A549 (cell line): ENCODE data around the gene TRIM24. TPM values are rescaled to one million over a fixed set of nuclear protein-coding genes. Genes with fewer than 3 reads are reported as not detected.
"Not testable (repeated sequence)": the region's sequence is repeated elsewhere in the genome, so short reads cannot be mapped to it uniquely, and the experiment has no call there.

ENCODE experiments used
- ATAC-seq, 2 experiments: fragments of 200-7000 bp in 1 of 2; fragments of >200 bp in 1 of 2; cut with Nextera tagmentation in 1 of 2; cut with Tn5 transposase in 1 of 2; 3 replicates each; pipeline versions ENCODE4 v1.8.0 to v1.9.1; 2018 to 2020; ENCODE audit warnings: mild to moderate bottlenecking in 1 of 2, moderate library complexity in 1 of 2
- CTCF ChIA-PET: fragments of 300-600 bp; sonication (Branson Sonifier 250); formaldehyde crosslinking; extraction: SDS; loops from one replicate; lab custom pipeline; 2021; ENCODE audit warnings: antibody characterized with exemption, inconsistent platforms; lab: Yijun Ruan, JAX
- POLR2A ChIA-PET: fragments of 350-600 bp; formaldehyde crosslinking; extraction: SDS; loops from one replicate; lab custom pipeline; 2021; ENCODE audit warnings: antibody characterized with exemption, inconsistent platforms; lab: Yijun Ruan, JAX
- DNase-seq, 2 experiments: peaks; one replicate each; pipeline versions ENCODE4 v3.0.0 to v3.0.0-alpha.2; 2011 to 2016; ENCODE audit warnings: low read depth in 1 of 2, low spot score in 1 of 2
- FAIRE-seq: peaks from 2 replicates; lab custom pipeline; 2011; peaks lifted over from hg19 to GRCh38; lab: Jason Lieb, UNC
- H3K27ac ChIP-seq, 2 experiments: fragments of >200 bp; sonication (Bioruptor Twin); formaldehyde crosslinking; 3 replicates each; pipeline ENCODE4 v1.5.1; 2016 to 2017
- H3K4me1 ChIP-seq: fragments of >200 bp; sonication (Bioruptor Twin); formaldehyde crosslinking; 3 replicates; pipeline ENCODE4 v1.6.1; 2016
- H3K4me2 ChIP-seq: fragments of >200 bp; sonication (Bioruptor Twin); formaldehyde crosslinking; 3 replicates; pipeline ENCODE4 v1.6.1; 2016
- H3K4me3 ChIP-seq: fragments of >200 bp; sonication (Bioruptor Twin); formaldehyde crosslinking; 3 replicates; pipeline ENCODE4 v1.5.1; 2016
- H3K9me3 ChIP-seq: fragments of >200 bp; sonication (Bioruptor Twin); formaldehyde crosslinking; 3 replicates; pipeline ENCODE4 v1.6.1; 2016
- ATOH8 ChIP-seq: fragments of 250-450 bp; sonication (Bioruptor Pico); IDR thresholded peaks from 2 replicates; pipeline ENCODE4 v1.5.0; 2020; ENCODE audit warnings: low read depth, mild to moderate bottlenecking, moderate library complexity
- BHLHE40 ChIP-seq: IDR thresholded peaks from 2 replicates; pipeline ENCODE4 v1.6.1; 2012; ENCODE audit warnings: low read depth, low read length, inconsistent platforms
- CBX2 ChIP-seq: fragments of 200-600 bp; sonication (generic); IDR thresholded peaks from 2 replicates; pipeline ENCODE4 v1.6.1; 2016; ENCODE audit warnings: low read depth, mild to moderate bottlenecking, borderline replicate concordance
- CBX8 ChIP-seq: fragments of 200-600 bp; sonication (generic); IDR thresholded peaks from 2 replicates; pipeline ENCODE4 v1.6.1; 2016
- CHD2 ChIP-seq: fragments of 150-350 bp; IDR thresholded peaks from 2 replicates; pipeline ENCODE4 v1.6.1; 2014; ENCODE audit warnings: low read length; ENCODE audit not compliant: partially characterized antibody
- EHF ChIP-seq: fragments of 250-450 bp; sonication (Bioruptor Pico); IDR thresholded peaks from 2 replicates; pipeline ENCODE4 v1.5.0; 2020; ENCODE audit warnings: mild to moderate bottlenecking
- EHMT2 ChIP-seq: fragments of 200-600 bp; sonication (generic); IDR thresholded peaks from 2 replicates; pipeline ENCODE4 v1.6.1; 2016; ENCODE audit warnings: antibody characterized with exemption, low read depth, mild to moderate bottlenecking, moderate library complexity
- FOXS1 ChIP-seq: fragments of 250-450 bp; sonication (Bioruptor Pico); IDR thresholded peaks from 2 replicates; pipeline ENCODE4 v1.5.0; 2020; ENCODE audit warnings: mild to moderate bottlenecking, moderate library complexity
- GATA3 ChIP-seq: IDR thresholded peaks from 2 replicates; pipeline ENCODE4 v1.6.1; 2012; ENCODE audit warnings: borderline replicate concordance
- HDAC2 ChIP-seq: fragments of 200-600 bp; sonication (generic); IDR thresholded peaks from 2 replicates; pipeline ENCODE4 v1.6.1; 2016
- HOXA7 ChIP-seq: fragments of 250-450 bp; sonication (Bioruptor Pico); IDR thresholded peaks from 2 replicates; pipeline ENCODE4 v1.5.0; 2020; ENCODE audit warnings: mild to moderate bottlenecking, moderate library complexity
- HOXB5 ChIP-seq: fragments of 250-450 bp; sonication (Bioruptor Pico); IDR thresholded peaks from 2 replicates; pipeline ENCODE4 v1.5.0; 2020; ENCODE audit warnings: mild to moderate bottlenecking, moderate library complexity
- JUNB ChIP-seq: fragments of >200 bp; sonication (Bioruptor Twin); formaldehyde crosslinking; IDR thresholded peaks from 2 replicates; pipeline ENCODE4 v1.6.1; 2016
- KDM1A ChIP-seq: fragments of 200-600 bp; sonication (generic); IDR thresholded peaks from 2 replicates; pipeline ENCODE4 v1.6.1; 2016; ENCODE audit warnings: low read depth, mild to moderate bottlenecking
- KDM5A ChIP-seq: fragments of 200-600 bp; sonication (generic); IDR thresholded peaks from 2 replicates; pipeline ENCODE4 v1.6.1; 2016; ENCODE audit warnings: antibody characterized with exemption, mild to moderate bottlenecking
- NPAS2 ChIP-seq: fragments of 250-450 bp; sonication (Bioruptor Pico); IDR thresholded peaks from 2 replicates; pipeline ENCODE4 v1.8.0; 2022; ENCODE audit warnings: mild to moderate bottlenecking, moderate library complexity, borderline replicate concordance
- RFX5 ChIP-seq: fragments of 450-650 bp; IDR thresholded peaks from 2 replicates; pipeline ENCODE4 v1.7.1; 2014; ENCODE audit warnings: antibody characterized with exemption, mild to moderate bottlenecking, moderate library complexity
- SREBF2 ChIP-seq: fragments of 450-650 bp; IDR thresholded peaks from 2 replicates; pipeline ENCODE4 v1.6.1; 2014; ENCODE audit warnings: mild to moderate bottlenecking, moderate library complexity
- TFCP2L1 ChIP-seq: fragments of 250-450 bp; sonication (Bioruptor Pico); IDR thresholded peaks from 2 replicates; pipeline ENCODE4 v1.5.0; 2021; ENCODE audit warnings: mild to moderate bottlenecking
- ZC3H11A ChIP-seq: fragments of 450-650 bp; IDR thresholded peaks from 2 replicates; pipeline ENCODE4 v1.6.1; 2014; ENCODE audit warnings: antibody characterized with exemption, mild to moderate bottlenecking
- ZFP36 ChIP-seq: fragments of 450-650 bp; IDR thresholded peaks from 2 replicates; pipeline ENCODE4 v1.6.1; 2014; ENCODE audit warnings: borderline replicate concordance; ENCODE audit not compliant: partially characterized antibody
- ZSCAN20 ChIP-seq: fragments of 250-450 bp; sonication (Bioruptor Pico); IDR thresholded peaks from 2 replicates; pipeline ENCODE4 v1.8.0; 2022; ENCODE audit warnings: mild to moderate bottlenecking, moderate library complexity
- WGBS: methylation state at CpG from one replicate; pipeline ENCODE4 v1.1.6; 2017; ENCODE audit errors: missing lambda C conversion rate; 5-methylcytosine and 5-hydroxymethylcytosine counted together
- polyA plus RNA-seq, 4 experiments: library from polyadenylated mRNA; depleted of rRNA in 3 of 4; stranded (reverse); fragments of >200 nt; fragmentation: RNase III in 1 of 4; extraction: RNeasy Plus Mini Kit Qiagen cat#74134 plus additional on column Dnase treatment in 1 of 4; gene quantifications; 2 replicates in 3 of 4; 3 replicates in 1 of 4; pipeline ENCODE4 v1.2.3, GENCODE V29; 2011 to 2017
- TF ChIP-seq, protein P1 (sequence below): fragments of >200 bp; sonication (Bioruptor Twin); formaldehyde crosslinking; IDR thresholded peaks from 2 replicates; pipeline ENCODE4 v1.6.1; 2016
- TF ChIP-seq, protein P2 (sequence below): IDR thresholded peaks from 2 replicates; pipeline ENCODE4 v1.6.1; 2012

TRIM24 gene
- polyA plus RNA-seq, 2 of the 4 experiments (the other 2 are of a cell fraction): 8.3 to 11.6 TPM

DNA sequence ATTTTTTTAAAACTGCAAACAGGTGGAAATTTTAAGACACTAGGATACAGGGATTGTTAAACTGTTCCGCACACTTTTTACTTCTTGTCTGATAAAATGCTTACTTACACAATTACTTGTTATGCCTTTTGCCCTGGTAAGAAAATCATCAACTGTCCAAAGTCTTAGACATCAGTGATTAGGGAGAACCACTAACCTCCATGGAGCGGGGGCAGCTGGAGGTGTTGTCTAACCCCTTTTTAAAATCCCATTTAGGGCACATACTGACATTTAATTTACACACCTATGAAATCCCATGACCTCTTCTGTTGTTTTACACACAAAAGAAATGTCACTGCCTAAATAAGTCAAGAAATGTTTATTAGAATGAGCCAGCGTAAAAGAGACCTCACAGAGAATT lies 65.7 kb downstream of the TRIM24 start:
- no peak overlapping the region for H3K4me2 ChIP-seq
- ATAC-seq (no peak), FAIRE-seq (no peak), DNase-seq (no peak)
- ChIA-PET CTCF (no interaction called here), POLR2A (no interaction called here)
- peaks cover 42% of the 10 kb centered on the region for H3K9me3 ChIP-seq
- H3K27ac ChIP-seq: no peak overlapping the region
- TF ChIP-seq, protein P1, sequence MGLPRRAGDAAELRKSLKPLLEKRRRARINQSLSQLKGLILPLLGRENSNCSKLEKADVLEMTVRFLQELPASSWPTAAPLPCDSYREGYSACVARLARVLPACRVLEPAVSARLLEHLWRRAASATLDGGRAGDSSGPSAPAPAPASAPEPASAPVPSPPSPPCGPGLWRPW: no peak
- no peak for TF ChIP-seq KDM5A
- TF ChIP-seq HOXB5 (CRISPR knock-in tag): no peak
- no peak for TF ChIP-seq JUNB
- no peak for TF ChIP-seq FOXS1 (CRISPR knock-in tag)
- no peak for TF ChIP-seq ZC3H11A
- no peak for TF ChIP-seq CBX8
- no peak for TF ChIP-seq RFX5
- no peak for TF ChIP-seq HOXA7 (CRISPR knock-in tag)
- no peak for TF ChIP-seq TFCP2L1 (CRISPR knock-in tag)
- TF ChIP-seq EHMT2: no peak
- no peak for TF ChIP-seq ZSCAN20 (CRISPR knock-in tag)
- no peaks in the 10 kb centered on the region for H3K4me1 ChIP-seq
- no peak overlapping the region for H3K4me3 ChIP-seq
- 91% methylated on average over 3 of the region's 3 CpGs for WGBS

DNA sequence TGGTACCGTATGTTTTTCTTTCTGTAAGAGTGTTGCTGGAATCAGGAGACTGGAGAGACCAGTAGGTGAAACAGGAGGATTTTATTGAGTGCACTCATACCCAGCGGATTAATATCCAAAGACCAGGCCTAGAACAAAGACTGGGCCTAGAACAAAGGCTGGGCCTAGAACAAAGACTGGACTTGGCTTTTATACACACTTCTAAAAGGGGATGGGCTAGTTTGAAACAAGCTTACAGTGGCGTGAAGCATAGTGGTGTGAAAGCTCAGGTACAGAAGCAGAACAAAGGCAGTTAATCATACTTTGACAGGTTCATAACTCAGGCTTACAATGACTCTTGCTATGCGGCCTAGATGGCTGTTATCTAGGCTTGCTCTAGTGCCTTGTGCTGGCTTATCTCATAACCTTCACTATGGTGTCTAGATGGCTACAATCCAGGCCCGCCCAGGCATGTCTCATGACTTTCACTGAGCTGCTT lies 67.7 kb downstream of the TRIM24 start:
- ChIA-PET POLR2A (no interaction called here), CTCF (interaction anchor here (0.9 kb wide), 1 partner anchor 16 kb away, joined by 3 read pairs; no protein-coding TSS in a partner anchor)
- peaks cover 44% of the 10 kb centered on the region for H3K9me3 ChIP-seq
- DNase-seq: peak in 1 of 2 experiments; percentile 54
- peak; percentile 79 for FAIRE-seq
- no peak overlapping the region for H3K4me2 ChIP-seq
- ATAC-seq: no peak
- TF ChIP-seq GATA3 (peak; percentile 16; the same call in 1 of the 2 replicates), SREBF2 (no peak), KDM1A (no peak), ZFP36 (peak; percentile 27)
- TF ChIP-seq, protein P2, sequence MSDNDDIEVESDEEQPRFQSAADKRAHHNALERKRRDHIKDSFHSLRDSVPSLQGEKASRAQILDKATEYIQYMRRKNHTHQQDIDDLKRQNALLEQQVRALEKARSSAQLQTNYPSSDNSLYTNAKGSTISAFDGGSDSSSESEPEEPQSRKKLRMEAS: no peak
- H3K27ac ChIP-seq: no peak overlapping the region
- WGBS: 67% methylated on average over 5 of the region's 5 CpGs
- no peak overlapping the region for H3K4me3 ChIP-seq
- H3K4me1 ChIP-seq: no peaks in the 10 kb centered on the region

DNA sequence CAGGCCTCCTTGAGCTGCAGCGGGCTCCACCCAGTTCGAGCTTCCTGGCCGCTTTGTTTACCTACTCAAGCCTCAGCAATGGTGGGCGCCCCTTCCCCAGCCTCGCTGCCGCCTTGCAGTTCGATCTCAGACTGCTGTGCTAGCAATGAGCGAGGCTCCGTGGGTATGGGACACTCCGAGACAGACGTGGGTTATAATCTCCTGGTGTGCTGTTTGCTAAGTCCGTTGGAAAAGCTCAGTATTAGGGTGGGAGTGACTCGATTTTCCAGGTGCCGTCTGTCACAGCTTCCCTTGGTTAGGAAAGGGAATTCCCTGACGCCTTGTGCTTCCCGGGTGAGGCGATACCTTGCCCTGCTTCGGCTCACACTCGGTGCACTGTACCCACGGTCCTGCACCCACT lies 76.8 kb downstream of the TRIM24 start:
- POLR2A ChIA-PET, H3K4me1 ChIP-seq, DNase-seq, ATAC-seq, H3K9me3 ChIP-seq, H3K4me2 ChIP-seq, FAIRE-seq, H3K4me3 ChIP-seq, CTCF ChIA-PET, H3K27ac ChIP-seq: not testable (repeated sequence)
- 94% methylated on average over 15 of the region's 20 CpGs for WGBS

DNA sequence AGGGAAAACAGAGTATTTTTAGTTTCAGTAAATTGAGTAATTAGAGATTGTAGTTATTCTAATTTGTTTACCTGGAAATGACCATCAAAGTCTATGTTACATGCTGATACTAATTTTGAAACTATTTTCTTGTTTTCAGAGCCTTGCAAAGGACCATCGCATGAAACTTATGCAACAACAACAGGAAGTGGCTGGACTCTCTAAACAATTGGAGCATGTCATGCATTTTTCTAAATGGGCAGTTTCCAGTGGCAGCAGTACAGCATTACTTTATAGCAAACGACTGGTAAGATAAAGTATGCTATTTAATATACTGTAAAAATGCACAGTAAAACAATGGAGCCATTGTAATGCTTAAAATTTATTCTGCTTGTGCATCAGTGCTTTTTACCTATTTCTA lies 78.5 kb downstream of the TRIM24 start:
- no peaks in the 10 kb centered on the region for H3K4me1 ChIP-seq
- POLR2A ChIA-PET: no interaction called here
- H3K4me2 ChIP-seq: no peak overlapping the region
- no peak for TF ChIP-seq NPAS2 (CRISPR knock-in tag)
- no peak for TF ChIP-seq EHF (CRISPR knock-in tag)
- no peak for TF ChIP-seq ATOH8 (CRISPR knock-in tag)
- no peak for TF ChIP-seq FOXS1 (CRISPR knock-in tag)
- no peak for TF ChIP-seq BHLHE40
- no peak for TF ChIP-seq HDAC2
- no peak for TF ChIP-seq CBX2
- no peak for TF ChIP-seq CHD2
- TF ChIP-seq, all 56 proteins: peak for 0
- CTCF ChIA-PET: no interaction called here
- no peak for ATAC-seq
- H3K27ac ChIP-seq: no peak overlapping the region
- WGBS: 87% methylated on average over 2 of the region's 2 CpGs
- FAIRE-seq: no peak
- no peak for DNase-seq
- no peak overlapping the region for H3K4me3 ChIP-seq
- H3K9me3 ChIP-seq: no peaks in the 10 kb centered on the region
